ENCODE data around the gene AMT. TPM values are rescaled to one million over a fixed set of nuclear protein-coding genes. Genes with fewer than 3 reads are reported as not detected.
"Not testable (repeated sequence)": the region's sequence is repeated elsewhere in the genome, so short reads cannot be mapped to it uniquely, and the experiment has no call there.

The AMT gene
- total RNA-seq, 1 experiment from 2014 or later = 0.11 TPM

DNA sequence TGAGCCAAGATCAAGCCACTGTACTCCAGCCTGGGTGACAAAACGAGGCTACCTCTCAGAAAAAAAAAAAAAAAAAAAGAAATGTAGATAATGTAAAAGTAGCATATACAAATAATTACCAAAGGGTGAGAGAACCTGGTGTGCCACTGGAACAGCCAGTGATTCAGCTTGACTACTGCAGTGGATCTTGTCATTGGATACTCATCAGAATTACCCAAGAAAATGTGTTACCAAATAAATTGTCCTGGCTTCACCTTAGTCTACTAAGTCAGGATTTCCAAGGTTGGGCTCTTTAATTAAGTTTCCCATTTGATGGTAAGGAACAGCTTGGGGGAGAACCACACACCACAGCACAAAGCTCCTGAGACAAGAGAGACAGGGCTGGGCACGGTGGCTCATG, 5.3 kb upstream of the AMT start:
- no peak for DNase-seq (ENCODE audit: low read depth)

DNA sequence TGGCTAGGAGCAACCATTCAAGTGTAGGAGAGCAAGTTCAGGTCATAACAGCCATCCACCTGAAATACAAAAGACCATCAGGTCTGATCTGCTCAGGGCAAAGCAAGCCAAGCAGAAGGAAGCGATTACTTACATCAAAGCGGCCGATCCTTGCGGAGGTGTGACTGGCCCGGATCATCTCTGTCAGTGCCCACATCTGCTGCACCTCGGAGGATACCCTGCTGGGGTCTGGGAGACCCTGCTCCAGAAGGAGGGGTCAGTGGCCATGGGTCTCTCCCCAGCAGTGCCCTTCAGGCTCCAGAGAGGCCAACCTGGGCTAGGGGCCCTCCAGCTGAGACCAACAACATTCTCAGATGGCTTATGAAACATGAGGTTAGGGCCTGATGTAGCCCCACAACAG, 2.5 kb upstream of the AMT start:
- no peak for DNase-seq (ENCODE audit: low read depth)

DNA sequence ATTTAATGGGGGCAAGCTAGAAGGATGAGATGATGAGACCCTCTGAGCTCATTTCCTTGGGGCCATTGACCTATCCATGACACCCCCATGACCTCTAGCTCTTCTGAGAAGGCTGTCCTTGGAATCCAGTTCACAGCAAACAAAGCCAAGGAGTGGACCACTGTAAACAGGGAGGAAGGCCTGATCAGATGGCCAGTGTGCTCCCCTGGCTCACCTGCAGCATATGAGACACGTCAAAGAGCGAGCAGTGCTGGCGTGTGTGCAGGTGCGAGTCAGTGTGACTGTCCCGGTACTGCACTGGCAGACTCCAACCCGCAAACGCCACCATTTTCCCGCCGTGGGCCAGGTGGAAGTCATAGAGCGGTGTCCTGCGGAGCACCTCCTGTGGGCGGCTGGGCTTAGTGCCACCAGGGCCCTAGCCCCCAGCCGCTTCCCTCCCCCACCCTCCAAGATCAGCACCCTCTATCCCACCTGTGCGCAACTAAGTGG, 339 bp downstream of the AMT start:
- no peak for DNase-seq (ENCODE audit: low read depth)

DNA sequence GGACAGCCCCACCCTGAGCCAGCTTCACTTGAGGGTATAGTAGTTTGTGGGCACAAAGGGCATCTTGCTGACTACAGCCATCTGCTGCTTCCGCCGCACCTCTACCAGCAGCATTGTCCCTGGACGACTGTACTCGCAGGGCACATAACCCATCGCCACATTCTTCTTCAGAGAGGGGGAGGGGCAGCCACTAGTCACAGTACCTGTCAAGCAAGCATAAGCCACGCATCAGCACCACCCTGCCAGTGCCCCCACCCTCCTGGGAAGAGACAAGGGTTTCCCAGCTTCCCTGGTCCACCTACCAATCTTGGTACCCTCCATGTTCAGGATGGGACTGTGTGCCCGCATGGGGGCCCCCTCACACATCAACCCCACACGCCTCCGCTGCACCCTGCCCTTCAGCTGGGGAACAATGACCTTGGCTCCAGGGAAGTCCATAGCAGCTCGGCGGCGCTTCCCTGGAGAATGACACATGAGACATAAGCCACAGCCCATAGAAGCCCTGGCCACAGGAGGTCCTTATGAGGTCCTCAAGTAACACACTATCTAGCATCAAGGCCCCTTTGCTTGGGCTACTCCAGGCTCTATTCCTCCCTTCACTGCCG, 4.7 kb downstream of the AMT start:
- no peak for DNase-seq (ENCODE audit: low read depth)

DNA sequence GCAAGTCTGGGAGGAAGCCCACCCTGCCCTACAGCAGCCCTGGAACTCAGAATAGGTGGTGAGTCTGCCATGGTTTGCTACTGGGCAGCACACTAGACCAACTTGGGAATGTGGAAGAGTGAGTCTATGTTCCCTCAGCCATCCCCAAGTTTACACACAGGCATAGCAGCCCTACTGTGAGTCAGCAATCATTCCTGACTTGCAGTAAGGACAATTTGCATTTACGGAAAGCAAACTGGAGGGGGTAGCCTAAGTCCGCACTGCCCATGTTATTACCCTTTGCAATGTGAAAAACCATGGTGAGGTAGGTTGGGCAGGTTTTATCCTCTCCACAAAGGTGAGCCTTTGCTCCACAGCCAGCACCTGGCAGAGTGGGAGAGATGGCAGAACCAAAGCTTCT, 5.4 kb downstream of the AMT start:
- DNase-seq (ENCODE audit: low read depth) = no peak

DNA sequence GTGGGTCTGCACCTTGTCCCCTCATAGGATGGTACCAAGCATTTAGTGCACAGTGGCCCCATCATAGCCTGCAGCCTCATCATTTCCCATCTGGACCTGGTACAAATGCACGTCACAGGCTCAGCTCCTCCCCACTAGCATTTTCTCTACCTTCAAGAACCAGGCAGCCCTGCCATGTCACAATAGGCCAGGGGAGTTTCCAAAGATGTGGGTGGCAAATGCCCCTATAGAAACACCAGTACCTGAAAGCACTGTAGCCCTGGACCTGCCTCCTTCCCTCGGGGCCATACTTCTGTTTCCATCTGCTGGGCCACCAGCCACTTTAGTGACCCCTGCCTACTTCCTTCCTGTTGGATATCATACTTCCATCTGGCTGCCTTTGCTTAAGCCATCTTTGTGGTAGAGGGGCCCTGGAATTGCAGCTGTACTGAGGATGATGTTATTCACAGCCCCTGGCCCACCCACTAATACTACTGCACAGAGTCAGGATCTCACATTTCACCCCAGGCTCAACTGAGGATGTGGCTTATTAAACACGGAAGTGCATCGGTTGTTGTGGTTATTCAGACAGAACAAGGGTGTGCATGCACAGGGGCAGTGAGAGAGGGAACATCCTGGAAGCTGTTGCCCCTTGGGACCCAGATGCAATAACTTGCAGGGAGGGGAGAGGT, 6.2 kb downstream of the AMT start:
- DNase-seq (ENCODE audit: low read depth) = peak; percentile 65

DNA sequence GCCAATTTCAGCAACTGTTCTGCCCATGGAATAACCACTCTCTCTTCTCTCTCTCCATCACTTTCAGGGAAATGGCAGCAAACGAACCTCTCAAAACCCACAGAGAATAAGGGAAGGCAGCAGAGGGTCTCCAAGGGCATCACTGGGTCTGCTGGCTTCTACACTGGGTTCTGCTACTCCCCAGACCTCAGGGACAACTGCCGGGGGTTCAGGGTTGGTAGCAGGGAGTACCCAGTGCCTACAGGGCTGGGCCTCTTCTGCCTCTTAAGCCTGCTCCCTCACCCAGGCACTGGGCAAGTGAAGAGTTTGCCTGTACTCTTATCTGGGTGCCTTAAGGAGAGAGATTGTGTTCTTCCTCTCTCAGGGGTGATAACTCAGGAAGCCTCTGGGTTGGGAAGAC, 7.5 kb downstream of the AMT start:
- DNase-seq (ENCODE audit: low read depth) = no peak

DNA sequence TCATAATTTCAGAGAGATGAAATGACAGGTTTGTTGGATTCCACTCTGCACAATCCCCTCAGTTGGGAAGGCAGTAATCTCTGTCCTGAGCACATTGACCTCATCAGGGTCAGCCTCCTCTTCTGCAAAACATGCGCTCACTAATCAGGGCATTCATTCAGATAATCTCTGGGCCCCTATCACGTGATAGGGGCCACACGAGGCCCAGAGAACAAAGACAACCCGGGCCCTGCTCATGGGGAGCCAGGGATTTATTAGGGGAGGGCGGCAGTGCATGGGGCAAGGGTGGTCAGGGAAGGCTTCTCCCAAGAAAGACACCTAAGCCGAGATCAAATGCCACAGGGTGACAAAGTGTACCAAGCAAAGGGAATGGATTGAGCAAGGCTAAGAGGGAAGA, 8.9 kb downstream of the AMT start:
- DNase-seq (ENCODE audit: low read depth) = no peak

DNA sequence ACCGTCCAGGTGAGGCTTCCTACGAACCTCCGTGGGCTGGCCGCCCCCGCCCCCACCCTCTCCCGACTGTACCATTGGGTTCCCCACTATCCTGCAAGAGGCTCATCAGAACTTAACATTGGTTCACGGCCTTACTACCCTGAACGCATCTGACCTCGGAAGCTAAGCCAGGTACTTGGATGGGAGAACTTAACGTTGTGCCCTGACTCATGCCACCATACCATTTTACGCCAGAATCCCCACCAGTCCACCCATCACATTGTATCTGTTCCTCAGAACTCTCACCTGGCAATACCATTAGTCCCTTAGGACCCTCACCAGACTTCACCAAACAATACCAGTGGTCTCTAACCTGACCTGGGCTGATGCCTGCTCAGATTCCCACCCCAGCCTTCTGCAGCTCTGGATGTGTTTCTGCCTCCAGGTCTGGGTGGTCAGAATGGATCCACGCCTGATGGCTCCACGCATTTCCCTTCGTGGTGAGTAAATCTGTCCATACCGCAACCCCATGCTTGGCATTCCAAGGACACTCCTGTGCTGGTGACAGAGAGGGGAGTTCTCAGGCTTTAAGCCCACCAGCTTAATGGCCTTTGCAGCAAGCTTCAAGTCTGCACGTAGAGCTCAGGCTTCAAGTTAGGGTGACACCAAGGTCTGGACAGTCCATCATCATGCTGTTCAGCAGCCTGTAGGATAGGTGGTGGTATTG, 9.5 kb downstream of the AMT start:
- DNase-seq (ENCODE audit: low read depth) = no peak

DNA sequence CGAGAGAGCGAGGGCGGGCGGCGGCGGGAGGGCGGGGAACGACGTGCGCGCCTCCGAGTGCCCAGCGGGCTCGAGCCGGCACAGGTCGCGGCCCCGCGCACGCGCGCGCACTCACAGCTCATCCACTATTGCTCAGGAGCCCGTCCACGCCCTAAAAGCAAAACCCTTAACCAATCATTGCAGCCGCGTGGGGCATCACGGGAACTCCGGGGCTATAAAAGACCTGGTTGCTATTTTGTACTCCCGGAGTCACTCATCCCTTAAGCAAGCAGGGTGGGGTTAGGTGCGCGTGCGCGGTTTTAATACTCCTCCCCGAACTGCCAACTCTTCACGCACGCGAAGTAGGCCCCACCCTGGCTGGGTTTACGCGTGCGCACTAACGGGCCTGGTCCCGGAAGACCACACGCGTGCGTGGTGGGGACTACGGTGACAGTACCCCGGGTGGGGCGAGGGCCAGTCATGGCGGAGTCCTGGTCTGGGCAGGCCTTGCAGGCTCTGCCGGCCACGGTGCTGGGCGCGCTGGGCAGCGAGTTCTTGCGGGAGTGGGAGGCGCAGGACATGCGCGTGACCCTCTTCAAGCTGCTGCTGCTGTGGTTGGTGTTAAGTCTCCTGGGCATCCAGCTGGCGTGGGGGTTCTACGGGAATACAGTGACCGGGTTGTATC, 10.2 kb downstream of the AMT start, which contains the start of the genes RHOA and TCTA:
TSS of gene RHOA (minus strand) at position 9 of the 664 bp plus-strand sequence. CDS start 36,387 bp downstream, outside the sequence.
TSS of gene TCTA (plus strand) at position 456 of the 664 bp plus-strand sequence. CDS start at position 460, 4 bp downstream.
- peak; percentile 100 for DNase-seq (ENCODE audit: low read depth)

DNA sequence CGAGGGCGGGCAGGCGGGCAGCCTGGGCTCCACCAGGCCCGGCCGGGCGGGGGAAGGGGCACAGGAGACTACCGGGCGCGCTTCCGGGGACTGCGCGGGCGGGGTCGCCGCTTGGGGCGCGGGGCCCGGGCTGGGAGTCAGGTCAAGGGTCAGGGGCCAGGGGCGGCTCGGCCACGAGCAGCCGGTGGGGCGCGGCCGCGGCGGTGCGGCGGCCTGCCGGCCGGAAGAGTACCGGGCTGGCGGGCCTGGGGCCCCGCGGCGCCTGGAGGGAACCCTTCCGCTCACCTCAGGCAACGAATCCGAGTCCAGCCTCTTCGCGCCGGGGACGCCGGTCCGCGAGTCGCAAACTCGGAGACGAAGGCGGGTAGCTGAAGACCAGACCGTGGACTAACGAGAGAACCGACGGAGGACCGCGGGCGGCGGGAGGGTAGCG, 10.7 kb downstream of the AMT start:
- peak; percentile 32 for DNase-seq (ENCODE audit: low read depth)

DNA sequence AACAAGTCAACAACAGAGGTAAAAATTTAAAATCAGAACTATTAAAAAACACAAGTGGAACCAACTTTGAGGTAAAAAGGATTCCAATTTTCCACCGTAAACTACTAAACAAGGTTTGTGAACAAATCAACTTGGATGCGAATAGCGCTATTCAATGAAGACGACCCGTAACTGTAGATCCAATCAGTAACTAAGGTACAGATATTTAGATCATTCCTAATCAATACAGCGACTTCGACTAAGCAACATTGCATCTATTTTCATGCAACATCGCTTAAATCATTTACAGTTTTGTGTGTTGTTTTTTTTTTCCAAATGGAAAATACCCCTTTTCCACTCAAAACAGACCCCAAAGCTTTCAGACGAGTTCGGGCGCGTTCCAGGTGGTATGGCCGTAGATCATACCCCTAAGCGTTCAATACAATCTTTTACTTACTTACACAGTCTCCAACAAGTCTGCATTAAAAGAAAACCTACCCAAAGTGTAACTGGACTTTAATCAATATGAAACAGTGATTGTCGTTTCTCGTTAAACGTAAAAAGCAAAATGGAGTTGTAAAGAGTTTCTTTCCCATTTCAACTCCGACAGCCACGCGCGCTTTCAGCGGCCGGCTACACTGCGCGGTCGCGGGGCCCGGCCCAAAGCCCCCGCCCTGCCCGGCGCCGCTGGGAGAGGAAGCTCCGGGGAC, 11.3 kb downstream of the AMT start:
- DNase-seq (ENCODE audit: low read depth) = no peak

DNA sequence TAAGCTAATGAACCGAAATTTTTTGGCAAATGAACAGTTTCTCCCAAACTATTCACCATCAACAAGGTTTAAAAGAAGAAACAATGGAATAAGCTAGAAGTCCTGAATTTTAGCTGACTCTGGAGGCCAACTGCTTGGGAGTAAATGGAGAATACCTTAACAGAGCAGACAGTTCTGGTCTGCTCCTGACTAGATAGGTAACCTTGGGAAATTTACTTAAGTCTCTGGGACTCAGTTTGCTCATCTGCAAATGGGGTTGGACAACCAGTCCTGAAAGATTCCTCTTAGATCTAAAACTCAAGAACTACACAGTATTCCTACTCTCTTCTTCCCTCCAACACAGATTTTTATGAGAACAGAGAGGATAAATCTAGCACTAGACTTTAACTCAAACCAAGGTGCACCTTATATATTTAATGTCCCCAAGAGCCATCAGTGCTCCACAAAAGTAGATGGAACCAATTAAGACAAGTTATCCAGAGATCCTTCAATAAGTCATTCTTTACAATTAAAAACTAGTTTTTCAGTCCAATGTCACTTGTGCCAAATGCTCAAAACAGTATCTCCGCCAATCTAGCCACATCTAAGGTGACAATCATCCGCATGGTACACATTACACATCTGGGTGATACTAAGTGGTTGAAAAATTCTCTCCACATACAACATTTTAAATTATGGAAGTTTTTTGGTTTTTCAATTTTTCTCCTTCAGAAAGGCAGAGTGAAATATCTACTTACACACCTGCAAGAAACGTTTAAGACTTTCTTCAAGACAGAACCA, 12.0 kb downstream of the AMT start:
- DNase-seq (ENCODE audit: low read depth) = no peak

DNA sequence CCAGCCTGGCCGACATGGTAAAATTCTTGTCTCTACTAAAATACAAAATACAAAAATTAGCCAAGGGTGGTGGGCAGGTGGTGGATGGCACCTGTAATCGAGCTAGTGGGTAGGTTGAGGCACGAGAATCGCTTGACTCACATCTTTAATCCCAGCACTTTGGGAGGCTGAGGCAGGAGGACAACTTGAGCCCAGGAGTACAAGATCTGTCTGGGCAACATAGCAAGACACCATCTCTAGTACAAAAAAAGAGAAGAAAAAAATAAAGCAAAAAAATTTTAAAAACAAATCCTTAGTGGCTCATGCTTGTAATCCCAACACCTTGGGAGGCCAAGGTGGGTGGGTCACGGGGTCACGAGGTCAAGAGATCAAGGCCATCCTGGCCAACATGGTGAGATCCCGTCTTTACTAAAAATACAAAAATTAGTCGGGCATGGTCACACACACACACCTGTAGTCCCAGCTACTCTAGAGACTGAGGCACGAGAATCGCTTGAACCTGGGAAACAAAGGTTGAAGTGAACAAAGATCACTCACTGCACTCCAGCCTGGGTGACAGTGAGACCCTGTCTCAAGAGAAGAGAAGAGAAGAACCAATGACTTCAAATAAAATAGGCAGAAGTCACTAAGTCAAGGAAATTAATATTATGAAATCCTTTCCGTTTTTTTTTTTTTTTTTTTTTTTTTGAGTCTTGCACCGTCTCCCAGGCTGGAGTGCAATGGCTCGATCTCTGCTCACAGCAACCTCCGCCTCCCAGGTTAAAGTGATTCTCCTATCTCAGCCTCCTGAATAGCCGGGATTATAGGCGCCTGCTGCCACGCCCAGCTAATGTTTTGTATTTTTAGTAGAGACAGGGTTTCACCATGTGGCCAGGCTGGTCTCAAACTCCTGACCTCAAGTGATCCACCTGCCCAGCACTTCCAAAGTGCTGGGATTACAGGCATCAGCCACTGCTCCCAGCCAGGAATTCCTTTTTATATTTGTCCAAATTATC, 15.4 kb downstream of the AMT start:
- DNase-seq (ENCODE audit: low read depth) = no peak

DNA sequence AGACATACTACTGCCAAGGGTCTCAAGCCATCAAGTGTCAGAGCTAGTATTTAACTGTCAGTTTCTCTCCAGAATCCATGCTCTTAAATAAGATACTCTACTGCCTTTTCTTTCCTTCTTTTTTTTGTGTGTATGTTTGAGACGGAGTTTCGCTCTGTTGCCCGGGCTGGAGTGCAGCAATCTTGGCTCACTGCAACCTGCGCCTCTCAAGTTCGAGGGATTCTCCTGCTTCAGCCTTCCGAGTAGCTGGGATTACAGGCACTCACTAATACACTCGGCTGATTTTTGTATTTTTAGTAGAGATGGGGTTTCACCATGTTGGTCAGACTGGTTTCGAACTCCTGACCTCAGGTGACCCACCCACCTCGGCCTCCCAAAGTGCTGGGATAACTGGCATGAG, 16.7 kb downstream of the AMT start:
- DNase-seq (ENCODE audit: low read depth) = not testable (repeated sequence)

DNA sequence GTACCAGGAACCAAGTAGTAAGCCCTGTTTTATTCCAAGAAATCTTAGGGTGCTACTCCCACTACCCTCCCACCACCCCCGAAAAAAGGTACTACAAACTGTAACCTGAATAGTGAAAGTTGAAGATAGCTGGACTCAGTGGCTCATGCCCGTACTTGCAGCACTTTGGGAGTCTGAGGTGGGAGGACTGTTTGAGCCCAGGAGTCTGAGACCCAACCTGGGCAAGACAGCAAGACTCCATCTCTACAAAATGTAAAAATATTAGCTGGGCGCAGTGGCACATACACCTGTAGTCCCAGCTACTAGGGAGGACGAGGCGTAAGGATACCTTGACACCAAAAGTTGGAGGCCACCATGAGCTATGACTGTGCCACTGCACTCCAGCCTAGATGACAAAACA, 18.4 kb downstream of the AMT start:
- no peak for DNase-seq (ENCODE audit: low read depth)

DNA sequence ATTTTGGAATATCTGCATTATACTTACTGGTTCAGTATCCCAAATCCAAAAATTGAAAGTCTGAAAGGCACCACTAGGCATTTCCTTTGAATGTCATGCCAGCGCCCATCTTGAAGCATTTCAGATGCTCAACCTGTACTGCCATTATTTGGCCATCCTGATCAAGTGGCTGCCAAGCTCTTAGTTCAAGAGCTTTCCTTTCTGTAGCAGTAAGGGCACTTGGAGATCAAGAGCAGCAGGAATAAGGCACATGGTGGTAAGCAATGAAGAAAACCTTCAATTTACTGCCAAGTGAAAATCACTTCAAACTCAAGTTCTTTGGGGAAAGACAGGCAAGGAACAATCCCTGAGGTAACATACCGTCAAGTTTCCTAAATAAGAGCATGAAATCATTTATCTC, 20.5 kb downstream of the AMT start:
- no peak for DNase-seq (ENCODE audit: low read depth)

DNA sequence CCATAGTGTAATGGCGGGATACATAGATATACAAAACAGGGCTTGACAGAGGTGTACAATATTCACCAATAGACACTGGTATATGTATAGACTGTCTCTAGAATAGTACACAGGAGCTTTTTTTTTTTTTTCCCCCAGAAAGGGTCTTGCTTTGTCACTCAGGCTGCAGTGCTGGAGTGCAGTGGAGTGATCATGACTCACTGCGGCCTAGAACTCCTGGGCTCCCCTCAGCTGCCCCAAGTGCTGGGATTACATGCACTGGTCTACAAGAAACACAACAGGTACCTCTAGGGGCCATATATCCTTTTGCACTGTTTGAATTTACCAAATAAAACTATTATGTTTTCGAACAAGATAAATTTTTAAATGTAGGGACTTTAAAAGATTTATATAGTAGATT, 22.8 kb downstream of the AMT start:
- DNase-seq (ENCODE audit: low read depth) = peak; percentile 41

DNA sequence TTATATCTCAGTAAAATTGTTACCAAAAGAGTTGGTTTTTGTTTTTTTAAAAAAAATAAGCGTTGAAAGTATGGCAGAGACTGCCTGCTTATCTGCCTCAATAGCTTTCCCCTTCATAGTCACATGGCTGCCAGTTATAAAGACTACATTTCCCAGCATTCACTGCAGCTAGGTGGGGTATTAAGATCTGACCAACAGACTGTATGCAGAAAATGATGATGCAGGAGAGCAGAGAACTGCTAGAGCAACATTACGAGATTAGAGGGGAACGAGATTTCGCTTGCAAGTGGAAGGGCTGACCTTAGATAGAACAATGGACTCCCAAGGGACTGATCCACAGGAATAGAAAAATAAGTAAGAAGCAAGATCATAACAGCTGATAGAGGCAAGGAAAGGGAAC, 24.8 kb downstream of the AMT start:
- DNase-seq (ENCODE audit: low read depth) = peak; percentile 68

All from LHCN-M2 (cell line).